GM12878 (cell line): ENCODE results near the gene GRK5. TPM values are rescaled to one million over a fixed set of nuclear protein-coding genes. Genes with fewer than 3 reads are reported as not detected.

Source experiments
- ATAC-seq: fragments of 200-7000 bp; cut with Tn5 transposase; 3 replicates; pipeline ENCODE4 v1.9.1; 2020; ENCODE audit warnings: mild to moderate bottlenecking, moderate library complexity
- BruUV-seq: library from RNA; stranded (reverse); fragments of 400-500 nt; replicated peaks from 2 replicates; lab custom pipeline; 2021; lab: Mats Ljungman, UMichigan
- CTCF ChIA-PET: fragments of 300-600 bp; sonication (Branson Sonifier 250); formaldehyde crosslinking; extraction: SDS; loops from one replicate; lab custom pipeline; 2021; ENCODE audit warnings: inconsistent platforms; lab: Yijun Ruan, JAX
- POLR2A ChIA-PET: fragments of 350-600 bp; formaldehyde crosslinking; extraction: SDS; loops from one replicate; lab custom pipeline; 2021; ENCODE audit warnings: inconsistent platforms; lab: Charles Lee
- RAD21 ChIA-PET: fragments of 300-600 bp; sonication (Branson Sonifier 250); formaldehyde crosslinking; loops from one replicate; lab custom pipeline; 2023; ENCODE audit warnings: antibody characterized with exemption; ENCODE audit not compliant: unreplicated experiment; lab: Charles Lee
- SMC1A ChIA-PET: fragments of 300-600 bp; sonication (Branson Sonifier 250); formaldehyde crosslinking; loops from one replicate; lab custom pipeline; 2023; ENCODE audit not compliant: unreplicated experiment, uncharacterized antibody; lab: Charles Lee
- DNase-seq: peaks from one replicate; pipeline ENCODE4 v3.0.0-alpha.2; 2011; ENCODE audit warnings: low read depth, low spot score
- FAIRE-seq: peaks from 3 replicates; lab custom pipeline; 2011; peaks lifted over from hg19 to GRCh38; lab: Jason Lieb, UNC
- H2AFZ ChIP-seq: 2 replicates; pipeline ENCODE4 v1.6.0; 2011; ENCODE audit warnings: low read depth, low read length, control low read depth; ENCODE audit not compliant: control insufficient read depth
- H3K27ac ChIP-seq: 2 replicates; pipeline ENCODE4 v1.5.1; 2011; ENCODE audit warnings: control low read depth; ENCODE audit not compliant: control insufficient read depth, insufficient read depth
- H3K27me3 ChIP-seq, 2 experiments: replicated peaks in 1 of 2; 2 replicates each; pipeline versions ENCODE4 v1.6.0 to v1.6.1; 2011; ENCODE audit warnings: low read length in 1 of 2; ENCODE audit not compliant: control insufficient read depth in 2 of 2, insufficient read depth in 2 of 2
- H3K36me3 ChIP-seq, 2 experiments: 2 replicates each; pipeline ENCODE4 v1.5.1; 2011; ENCODE audit warnings: low read length in 1 of 2; ENCODE audit not compliant: control insufficient read depth in 2 of 2, insufficient read depth in 2 of 2
- H3K4me1 ChIP-seq: 2 replicates; pipeline ENCODE4 v1.6.1; 2011; ENCODE audit warnings: mild to moderate bottlenecking, low read length, moderate library complexity, mixed read lengths; ENCODE audit not compliant: control insufficient read depth, insufficient read depth
- H3K4me2 ChIP-seq: 2 replicates; pipeline ENCODE4 v1.6.0; 2011; ENCODE audit warnings: control low read depth; ENCODE audit not compliant: control insufficient read depth, insufficient read depth
- H3K4me3 ChIP-seq: fragments of 200-600 bp; sonication (generic); 2 replicates; pipeline ENCODE4 v1.5.1; 2016
- H3K79me2 ChIP-seq: 2 replicates; pipeline ENCODE4 v1.6.0; 2011; ENCODE audit warnings: low read length; ENCODE audit not compliant: control insufficient read depth, insufficient read depth
- H3K9ac ChIP-seq: 2 replicates; pipeline ENCODE4 v1.8.0; 2011; ENCODE audit warnings: low read length, control low read depth, mixed read lengths; ENCODE audit not compliant: control insufficient read depth, insufficient read depth
- H3K9me3 ChIP-seq: replicated peaks from 3 replicates; pipeline ENCODE4 v1.5.1; 2011; ENCODE audit warnings: mild to moderate bottlenecking, low read length; ENCODE audit not compliant: control insufficient read depth, insufficient read depth
- H4K20me1 ChIP-seq: 2 replicates; pipeline ENCODE4 v1.6.0; 2011; ENCODE audit not compliant: control insufficient read depth, insufficient read depth
- CBFB ChIP-seq: IDR thresholded peaks from 2 replicates; pipeline ENCODE4 v1.6.1; 2016; ENCODE audit warnings: antibody characterized with exemption, low read depth
- EED ChIP-seq: sonication (generic); IDR thresholded peaks from 2 replicates; pipeline ENCODE4 v1.6.1; 2016; ENCODE audit warnings: antibody characterized with exemption, low read depth
- POU2F2 ChIP-seq: IDR thresholded peaks from 3 replicates; pipeline ENCODE4 v1.6.1; 2011; ENCODE audit warnings: low read depth, mild to moderate bottlenecking, low read length, borderline replicate concordance
- RCOR1 ChIP-seq: conservative IDR thresholded peaks from 2 replicates; pipeline ENCODE4 v1.6.1; 2012; ENCODE audit warnings: low read depth, low read length, improper control_type of control experiment
- RFX5 ChIP-seq: IDR thresholded peaks from 2 replicates; pipeline ENCODE4 v1.6.1; 2011; ENCODE audit warnings: low read depth, low read length, improper control_type of control experiment
- SMAD1 ChIP-seq: fragments of 450-650 bp; IDR thresholded peaks from 2 replicates; pipeline ENCODE4 v1.6.1; 2018; ENCODE audit warnings: mild to moderate bottlenecking, low read depth; ENCODE audit not compliant: partially characterized antibody
- SRF ChIP-seq, 2 experiments: IDR thresholded peaks; 2 replicates each; pipeline ENCODE4 v1.6.1; 2011; ENCODE audit warnings: low read depth in 2 of 2, low read length in 2 of 2, mild to moderate bottlenecking in 1 of 2, moderate library complexity in 1 of 2
- TBL1XR1 ChIP-seq: IDR thresholded peaks from 2 replicates; pipeline ENCODE4 v1.6.1; 2012; ENCODE audit warnings: low read depth, low read length, improper control_type of control experiment
- WRNIP1 ChIP-seq: IDR thresholded peaks from 2 replicates; pipeline ENCODE4 v1.6.1; 2011; ENCODE audit warnings: low read depth, low read length, improper control_type of control experiment, borderline replicate concordance
- YBX1 ChIP-seq: fragments of 450-650 bp; IDR thresholded peaks from 2 replicates; pipeline ENCODE4 v1.6.1; 2016; ENCODE audit warnings: antibody characterized with exemption
- WGBS: methylation state at CpG from one replicate; pipeline ENCODE4 v1.1.6; 2016; ENCODE audit warnings: low lambda C conversion rate; ENCODE audit not compliant: insufficient replicate concordance, insufficient coverage; ENCODE audit errors: missing lambda C conversion rate; 5-methylcytosine and 5-hydroxymethylcytosine counted together
- in situ Hi-C: fragments of 300-500 bp; cut with MboI; formaldehyde crosslinking; loops from 9 replicates; pipeline ENCODE4 v1.14.3; 2018; ENCODE audit warnings: mixed read lengths
- intact Hi-C: fragments of 100-400 bp; cut with micrococcal nuclease; formaldehyde crosslinking; loops from one replicate; pipeline ENCODE4 v1.14.2; 2022; ENCODE audit not compliant: unreplicated experiment
- polyA plus RNA-seq, 11 experiments: library from polyadenylated mRNA; depleted of rRNA in 4 of 11; unstranded in 6 of 11; stranded (reverse) in 5 of 11; fragments of >200 nt; fragmentation: Nextera tagmentation in 4 of 11; fragmentation: Illumina TruSeq in 1 of 11; extraction: Ambion mirVana in 4 of 11; extraction: Trizol in 1 of 11; gene quantifications; 1 replicate in 1 of 11; 2 replicates in 10 of 11; pipeline versions ENCODE4 v1.2.1 to v1.2.3, GENCODE V29; 2011 to 2016; ENCODE audit warnings: inconsistent platforms in 2 of 11, missing spikeins in 2 of 11, low read depth in 1 of 11
- total RNA-seq, 4 experiments: library from RNA; depleted of rRNA in 3 of 4; stranded (reverse); fragments of >200 nt in 3 of 4; fragmentation: Illumina TruSeq in 1 of 4; extraction: Trizol in 1 of 4; gene quantifications; 2 replicates each; pipeline versions ENCODE4 v1.2.1 to v1.2.3, GENCODE V29; 2013 to 2021
- TF ChIP-seq, protein P1 (sequence below): fragments of 450-650 bp; IDR thresholded peaks from 2 replicates; pipeline ENCODE4 v1.6.1; 2017; ENCODE audit warnings: mild to moderate bottlenecking, moderate library complexity
- TF ChIP-seq, protein P2 (sequence below): fragments of 450-650 bp; conservative IDR thresholded peaks from 2 replicates; pipeline ENCODE4 v1.6.1; 2017; ENCODE audit warnings: mild to moderate bottlenecking, moderate library complexity
- TF ChIP-seq, protein P3 (sequence below): IDR thresholded peaks from 2 replicates; pipeline ENCODE4 v1.6.1; 2011; ENCODE audit warnings: low read depth, low read length, improper control_type of control experiment, borderline replicate concordance

GRK5 gene
- total and polyA plus RNA-seq, 10 of the 15 experiments (the other 5 are each of a cell fraction or from before 2014, with no cell fraction given): 0.11 to 22.1 (median 10.0) TPM

DNA sequence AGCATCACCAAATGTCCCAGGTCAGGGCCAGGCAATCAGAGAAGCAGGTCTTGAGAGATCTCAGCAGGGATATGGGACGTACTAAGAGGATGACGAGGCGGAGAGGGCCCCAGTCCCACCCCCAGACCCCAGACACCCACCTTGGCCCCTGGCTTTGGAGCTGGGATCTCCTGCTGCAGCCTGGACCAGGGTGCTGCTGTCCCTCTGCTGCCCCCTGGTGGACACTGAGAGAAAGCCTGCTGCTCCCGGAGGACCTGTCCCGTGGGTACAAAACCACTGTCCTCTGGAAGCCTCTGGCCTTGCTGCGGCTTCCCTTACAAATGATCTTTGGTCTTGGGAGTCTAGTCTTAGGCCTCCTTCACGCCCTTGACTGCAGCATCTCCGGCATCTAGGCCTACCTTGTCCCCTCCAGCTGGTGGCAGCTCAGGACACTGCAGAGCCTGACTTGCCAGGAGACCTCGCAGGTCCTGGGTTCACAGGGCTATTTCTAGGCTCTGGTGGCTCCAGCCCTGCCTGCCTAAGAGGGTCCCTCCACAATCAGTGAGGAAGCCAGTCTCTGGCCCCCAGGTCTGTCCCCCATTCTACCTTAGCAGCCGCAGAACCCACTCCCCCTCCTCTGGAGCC, 238.1 kb downstream of the GRK5 start:
- Histone ChIP-seq H3K4me3 (no peak overlapping the region), H3K27me3 (no peaks in the 10 kb centered on the region), H3K9ac (no peak overlapping the region), H4K20me1 (no peaks in the 10 kb centered on the region), H3K9me3 (no peaks in the 10 kb centered on the region), H3K36me3 (peaks cover 0 to 6% of the 10 kb centered on the region in 2 experiments; a peak in 1 of 4 replicates), H3K4me1 (peaks cover 14% of the 10 kb centered on the region), H3K4me2 (no peak overlapping the region), H3K79me2 (no peaks in the 10 kb centered on the region), H3K27ac (no peak overlapping the region), H2AFZ (no peak overlapping the region)
- SMC1A ChIA-PET: interaction anchor here (0.9 to 3.9 kb wide), 11 partner anchors 12 to 246 kb away, joined by 3 to 27 read pairs (median 3); partner anchors contain the start of gene GRK5
- in situ Hi-C loops (no loop called here), intact Hi-C loops (loop anchor here (1.0 to 5.0 kb wide), 4 partner anchors 44 to 246 kb away; partner anchors contain the start of gene RGS10)
- ATAC-seq (peak; percentile 89), FAIRE-seq (peak; percentile 83), DNase-seq (no peak)
- no TSS peak for BruUV-seq
- POLR2A ChIA-PET: interaction anchor here (0.6 kb wide), 2 partner anchors 88 to 342 kb away, joined by 3 read pairs; no protein-coding TSS in a partner anchor
- CTCF ChIA-PET: interaction anchor here (0.6 to 6.5 kb wide), 35 partner anchors 12 to 415 kb away, joined by 3 to 89 read pairs (median 4); partner anchors contain the start of genes GRK5, NANOS1 and RGS10
- RAD21 ChIA-PET: interaction anchor here (0.7 to 3.8 kb wide), 10 partner anchors 42 to 256 kb away, joined by 3 to 42 read pairs (median 5); partner anchors contain the start of gene GRK5
- WGBS: 22% methylated on average over 10 of the region's 10 CpGs
- TF ChIP-seq SRF (IDR thresholded peaks at IDR 0.05; ENCODE audit: low read depth in 2 of 2, low read length in 2 of 2): no peak
- TF ChIP-seq RCOR1: no peak
- TF ChIP-seq SMAD1: no peak
- TF ChIP-seq TBL1XR1: no peak
- TF ChIP-seq RFX5: no peak
- no peak for TF ChIP-seq YBX1
- TF ChIP-seq, protein P1, sequence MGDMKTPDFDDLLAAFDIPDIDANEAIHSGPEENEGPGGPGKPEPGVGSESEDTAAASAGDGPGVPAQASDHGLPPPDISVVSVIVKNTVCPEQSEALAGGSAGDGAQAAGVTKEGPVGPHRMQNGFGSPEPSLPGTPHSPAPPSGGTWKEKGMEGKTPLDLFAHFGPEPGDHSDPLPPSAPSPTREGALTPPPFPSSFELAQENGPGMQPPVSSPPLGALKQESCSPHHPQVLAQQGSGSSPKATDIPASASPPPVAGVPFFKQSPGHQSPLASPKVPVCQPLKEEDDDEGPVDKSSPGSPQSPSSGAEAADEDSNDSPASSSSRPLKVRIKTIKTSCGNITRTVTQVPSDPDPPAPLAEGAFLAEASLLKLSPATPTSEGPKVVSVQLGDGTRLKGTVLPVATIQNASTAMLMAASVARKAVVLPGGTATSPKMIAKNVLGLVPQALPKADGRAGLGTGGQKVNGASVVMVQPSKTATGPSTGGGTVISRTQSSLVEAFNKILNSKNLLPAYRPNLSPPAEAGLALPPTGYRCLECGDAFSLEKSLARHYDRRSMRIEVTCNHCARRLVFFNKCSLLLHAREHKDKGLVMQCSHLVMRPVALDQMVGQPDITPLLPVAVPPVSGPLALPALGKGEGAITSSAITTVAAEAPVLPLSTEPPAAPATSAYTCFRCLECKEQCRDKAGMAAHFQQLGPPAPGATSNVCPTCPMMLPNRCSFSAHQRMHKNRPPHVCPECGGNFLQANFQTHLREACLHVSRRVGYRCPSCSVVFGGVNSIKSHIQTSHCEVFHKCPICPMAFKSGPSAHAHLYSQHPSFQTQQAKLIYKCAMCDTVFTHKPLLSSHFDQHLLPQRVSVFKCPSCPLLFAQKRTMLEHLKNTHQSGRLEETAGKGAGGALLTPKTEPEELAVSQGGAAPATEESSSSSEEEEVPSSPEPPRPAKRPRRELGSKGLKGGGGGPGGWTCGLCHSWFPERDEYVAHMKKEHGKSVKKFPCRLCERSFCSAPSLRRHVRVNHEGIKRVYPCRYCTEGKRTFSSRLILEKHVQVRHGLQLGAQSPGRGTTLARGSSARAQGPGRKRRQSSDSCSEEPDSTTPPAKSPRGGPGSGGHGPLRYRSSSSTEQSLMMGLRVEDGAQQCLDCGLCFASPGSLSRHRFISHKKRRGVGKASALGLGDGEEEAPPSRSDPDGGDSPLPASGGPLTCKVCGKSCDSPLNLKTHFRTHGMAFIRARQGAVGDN: no peak
- TF ChIP-seq POU2F2: peak; percentile 21; the same call in 1 of the 3 replicates
- TF ChIP-seq EED: 0 out of 2 replicates have a peak, but pooled peaks have one; percentile 26
- TF ChIP-seq, protein P2, sequence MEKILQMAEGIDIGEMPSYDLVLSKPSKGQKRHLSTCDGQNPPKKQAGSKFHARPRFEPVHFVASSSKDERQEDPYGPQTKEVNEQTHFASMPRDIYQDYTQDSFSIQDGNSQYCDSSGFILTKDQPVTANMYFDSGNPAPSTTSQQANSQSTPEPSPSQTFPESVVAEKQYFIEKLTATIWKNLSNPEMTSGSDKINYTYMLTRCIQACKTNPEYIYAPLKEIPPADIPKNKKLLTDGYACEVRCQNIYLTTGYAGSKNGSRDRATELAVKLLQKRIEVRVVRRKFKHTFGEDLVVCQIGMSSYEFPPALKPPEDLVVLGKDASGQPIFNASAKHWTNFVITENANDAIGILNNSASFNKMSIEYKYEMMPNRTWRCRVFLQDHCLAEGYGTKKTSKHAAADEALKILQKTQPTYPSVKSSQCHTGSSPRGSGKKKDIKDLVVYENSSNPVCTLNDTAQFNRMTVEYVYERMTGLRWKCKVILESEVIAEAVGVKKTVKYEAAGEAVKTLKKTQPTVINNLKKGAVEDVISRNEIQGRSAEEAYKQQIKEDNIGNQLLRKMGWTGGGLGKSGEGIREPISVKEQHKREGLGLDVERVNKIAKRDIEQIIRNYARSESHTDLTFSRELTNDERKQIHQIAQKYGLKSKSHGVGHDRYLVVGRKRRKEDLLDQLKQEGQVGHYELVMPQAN: no peak
- 0 out of 2 replicates have a peak, but pooled peaks have one; percentile 33 for TF ChIP-seq CBFB
- TF ChIP-seq, protein P3, sequence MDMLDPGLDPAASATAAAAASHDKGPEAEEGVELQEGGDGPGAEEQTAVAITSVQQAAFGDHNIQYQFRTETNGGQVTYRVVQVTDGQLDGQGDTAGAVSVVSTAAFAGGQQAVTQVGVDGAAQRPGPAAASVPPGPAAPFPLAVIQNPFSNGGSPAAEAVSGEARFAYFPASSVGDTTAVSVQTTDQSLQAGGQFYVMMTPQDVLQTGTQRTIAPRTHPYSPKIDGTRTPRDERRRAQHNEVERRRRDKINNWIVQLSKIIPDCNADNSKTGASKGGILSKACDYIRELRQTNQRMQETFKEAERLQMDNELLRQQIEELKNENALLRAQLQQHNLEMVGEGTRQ: no peak
- no peak for TF ChIP-seq WRNIP1
